ENCODE measurements around the gene RAD51B.

DNA sequence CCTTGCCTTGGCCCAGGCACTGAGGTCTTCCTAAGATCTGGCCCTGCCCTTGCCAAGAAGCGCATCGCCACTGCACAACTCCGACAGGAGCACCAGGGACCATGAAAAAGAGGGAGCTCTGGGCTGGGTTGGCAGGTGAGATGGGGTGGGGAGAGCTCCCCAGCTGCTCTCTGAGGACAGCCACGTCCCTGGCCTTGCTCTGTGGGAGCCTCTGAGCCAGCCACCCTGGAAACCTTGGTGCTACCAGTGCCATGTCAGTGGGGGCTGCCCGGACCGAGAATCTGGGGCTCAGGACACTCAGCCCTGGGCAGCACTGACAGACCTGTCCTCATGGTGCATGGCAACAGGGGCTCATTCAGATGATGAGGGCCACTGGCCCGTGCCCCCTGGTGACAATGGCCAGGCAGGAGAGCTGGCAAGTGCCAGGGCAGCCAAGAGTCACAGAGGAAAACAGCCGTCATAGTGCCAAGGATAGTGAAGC, 838.5 kb downstream of the RAD51B start:
- TF ChIP-seq, protein P1, sequence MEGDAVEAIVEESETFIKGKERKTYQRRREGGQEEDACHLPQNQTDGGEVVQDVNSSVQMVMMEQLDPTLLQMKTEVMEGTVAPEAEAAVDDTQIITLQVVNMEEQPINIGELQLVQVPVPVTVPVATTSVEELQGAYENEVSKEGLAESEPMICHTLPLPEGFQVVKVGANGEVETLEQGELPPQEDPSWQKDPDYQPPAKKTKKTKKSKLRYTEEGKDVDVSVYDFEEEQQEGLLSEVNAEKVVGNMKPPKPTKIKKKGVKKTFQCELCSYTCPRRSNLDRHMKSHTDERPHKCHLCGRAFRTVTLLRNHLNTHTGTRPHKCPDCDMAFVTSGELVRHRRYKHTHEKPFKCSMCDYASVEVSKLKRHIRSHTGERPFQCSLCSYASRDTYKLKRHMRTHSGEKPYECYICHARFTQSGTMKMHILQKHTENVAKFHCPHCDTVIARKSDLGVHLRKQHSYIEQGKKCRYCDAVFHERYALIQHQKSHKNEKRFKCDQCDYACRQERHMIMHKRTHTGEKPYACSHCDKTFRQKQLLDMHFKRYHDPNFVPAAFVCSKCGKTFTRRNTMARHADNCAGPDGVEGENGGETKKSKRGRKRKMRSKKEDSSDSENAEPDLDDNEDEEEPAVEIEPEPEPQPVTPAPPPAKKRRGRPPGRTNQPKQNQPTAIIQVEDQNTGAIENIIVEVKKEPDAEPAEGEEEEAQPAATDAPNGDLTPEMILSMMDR (IDR thresholded peaks at IDR 0.05), result no peak
- no peak for TF ChIP-seq POLR2A (IDR thresholded peaks at IDR 0.05)
